Neural progenitor cell (in vitro differentiated cells): ENCODE measurements around the gene IQCE. TPM values are rescaled to one million over a fixed set of nuclear protein-coding genes. Genes with fewer than 3 reads are reported as not detected.
"Not testable (repeated sequence)": the region's sequence is repeated elsewhere in the genome, so short reads cannot be mapped to it uniquely, and the experiment has no call there.

Experiments
- DNase-seq: peaks from one replicate; pipeline ENCODE4 v3.0.0-alpha.2; 2016; ENCODE audit warnings: low spot score
- H2AFZ ChIP-seq: fragments of 200-600 bp; sonication (generic); replicated peaks from 2 replicates; pipeline ENCODE4 v1.6.1; 2016; ENCODE audit warnings: antibody characterized with exemption
- H3F3A ChIP-seq: fragments of 200-600 bp; sonication (generic); 2 replicates; pipeline ENCODE4 v1.6.1; 2016; ENCODE audit warnings: antibody characterized with exemption, low read depth
- H3K27ac ChIP-seq: fragments of 200-600 bp; sonication (generic); 2 replicates; pipeline ENCODE4 v1.5.1; 2016; ENCODE audit warnings: mild to moderate bottlenecking
- H3K27me3 ChIP-seq: fragments of 200-600 bp; sonication (generic); 2 replicates; pipeline ENCODE4 v1.6.1; 2016; ENCODE audit warnings: mild to moderate bottlenecking, moderate library complexity
- H3K36me3 ChIP-seq: fragments of 200-600 bp; sonication (generic); 2 replicates; pipeline ENCODE4 v1.5.1; 2016
- H3K4me1 ChIP-seq: fragments of 200-600 bp; sonication (generic); 2 replicates; pipeline ENCODE4 v1.6.1; 2016; ENCODE audit warnings: mixed run types
- H3K4me2 ChIP-seq: fragments of 200-600 bp; sonication (generic); 2 replicates; pipeline ENCODE4 v1.6.1; 2016
- H3K4me3 ChIP-seq: fragments of 200-600 bp; sonication (generic); 2 replicates; pipeline ENCODE4 v1.5.1; 2016
- H3K79me2 ChIP-seq: fragments of 200-600 bp; sonication (generic); 2 replicates; pipeline ENCODE4 v1.6.1; 2016; ENCODE audit warnings: low read depth
- H3K9ac ChIP-seq: fragments of 200-600 bp; sonication (generic); 2 replicates; pipeline ENCODE4 v1.6.1; 2016
- H3K9me3 ChIP-seq: fragments of 200-600 bp; sonication (generic); 2 replicates; pipeline ENCODE4 v1.5.1; 2016; ENCODE audit warnings: low read depth
- H4K20me1 ChIP-seq: fragments of 200-600 bp; sonication (generic); 2 replicates; pipeline ENCODE4 v1.6.1; 2016; ENCODE audit warnings: low read depth
- H3K27ac Mint-ChIP-seq: 3 replicates; pipeline ENCODE4 v1.8.0; 2021; ENCODE audit warnings: mixed read lengths
- H3K27me3 Mint-ChIP-seq: 2 replicates; pipeline ENCODE4 v1.8.0; 2022; ENCODE audit warnings: low read depth, mild to moderate bottlenecking, inconsistent platforms, moderate library complexity, mixed read lengths; ENCODE audit not compliant: insufficient read depth
- H3K36me3 Mint-ChIP-seq: 3 replicates; pipeline ENCODE4 v1.8.0; 2021; ENCODE audit warnings: mixed read lengths
- H3K4me1 Mint-ChIP-seq: 3 replicates; pipeline ENCODE4 v1.8.0; 2021; ENCODE audit warnings: mixed read lengths
- H3K4me3 Mint-ChIP-seq: 3 replicates; pipeline ENCODE4 v1.8.0; 2021; ENCODE audit warnings: mild to moderate bottlenecking, moderate library complexity, mixed read lengths
- H3K9me3 Mint-ChIP-seq: 3 replicates; pipeline ENCODE4 v1.8.0; 2020; ENCODE audit warnings: mixed read lengths
- CTCF ChIP-seq: fragments of 200-600 bp; sonication (generic); IDR thresholded peaks from 2 replicates; pipeline ENCODE4 v1.5.1; 2017; ENCODE audit warnings: antibody characterized with exemption, mild to moderate bottlenecking
- EZH2 ChIP-seq: fragments of 200-600 bp; sonication (generic); IDR thresholded peaks from 2 replicates; pipeline ENCODE4 v1.6.1; 2017; ENCODE audit warnings: antibody characterized with exemption, mild to moderate bottlenecking, moderate library complexity
- EZH2phosphoT487 ChIP-seq: fragments of 200-600 bp; sonication (generic); IDR thresholded peaks from 2 replicates; pipeline ENCODE4 v1.6.1; 2017; ENCODE audit warnings: antibody characterized with exemption
- total RNA-seq: library from RNA; depleted of rRNA; stranded (reverse); fragments of >200 nt; gene quantifications from 2 replicates; pipeline ENCODE4 v1.2.3, GENCODE V29; 2015; ENCODE audit warnings: low replicate concordance

The IQCE gene
- total RNA-seq, 1 donor from 2014 or later = 4.6 TPM

GRCh38 chr7:2534214-2534613 is 24.6 kb upstream of the IQCE start:
- not testable (repeated sequence) for DNase-seq, H3K4me3 Mint-ChIP-seq, H3K79me2 ChIP-seq, H3K27me3 Mint-ChIP-seq, H3K4me3 ChIP-seq, H3K9ac ChIP-seq, H3K27ac ChIP-seq, H3K9me3 Mint-ChIP-seq, H3K36me3 Mint-ChIP-seq, H3K4me2 ChIP-seq, H3K4me1 ChIP-seq, H2AFZ ChIP-seq, H3K27ac Mint-ChIP-seq, H3K9me3 ChIP-seq, H3K27me3 ChIP-seq, H3K36me3 ChIP-seq
- peaks cover 18% of the 10 kb centered on the region for H3K4me1 Mint-ChIP-seq
- Histone ChIP-seq H4K20me1 (peaks cover 20% of the 10 kb centered on the region), H3F3A (peaks cover 24% of the 10 kb centered on the region)

GRCh38 chr7:2535872-2536627 is 22.7 kb upstream of the IQCE start:
- peaks cover 11% of the 10 kb centered on the region for H3K4me1 Mint-ChIP-seq
- H3K9me3 Mint-ChIP-seq, H3K27me3 ChIP-seq, H3K79me2 ChIP-seq, H3K4me3 Mint-ChIP-seq, H3K27ac Mint-ChIP-seq, H3K4me1 ChIP-seq, H3F3A ChIP-seq, H2AFZ ChIP-seq, H3K9me3 ChIP-seq, H4K20me1 ChIP-seq, H3K36me3 ChIP-seq, H3K4me2 ChIP-seq, H3K27ac ChIP-seq, H3K27me3 Mint-ChIP-seq, H3K36me3 Mint-ChIP-seq, DNase-seq, H3K4me3 ChIP-seq, H3K9ac ChIP-seq: not testable (repeated sequence)

GRCh38 chr7:2537981-2538851 is 20.6 kb upstream of the IQCE start:
- H3K79me2 ChIP-seq = no peaks in the 10 kb centered on the region
- no peaks in the 10 kb centered on the region for H4K20me1 ChIP-seq
- H2AFZ ChIP-seq = no peak overlapping the region
- H3K4me1 ChIP-seq = no peaks in the 10 kb centered on the region
- Mint-ChIP-seq H3K27me3 (peaks cover 6% of the 10 kb centered on the region), H3K36me3 (peaks cover 3% of the 10 kb centered on the region), H3K9me3 (no peaks in the 10 kb centered on the region), H3K27ac (no peak overlapping the region), H3K4me1 (peaks cover 2% of the 10 kb centered on the region), H3K4me3 (no peak overlapping the region)
- H3K4me2 ChIP-seq = no peak overlapping the region
- no peak overlapping the region for H3K4me3 ChIP-seq
- H3K27ac ChIP-seq = peak overlapping the region; percentile 58
- H3K9ac ChIP-seq = no peak overlapping the region
- no peaks in the 10 kb centered on the region for H3K36me3 ChIP-seq
- no peaks in the 10 kb centered on the region for H3F3A ChIP-seq
- no peaks in the 10 kb centered on the region for H3K9me3 ChIP-seq
- H3K27me3 ChIP-seq = no peaks in the 10 kb centered on the region
- no peak for TF ChIP-seq EZH2
- no peak for TF ChIP-seq EZH2phosphoT487
- no peak for TF ChIP-seq CTCF
- DNase-seq = peak; percentile 5

GRCh38 chr7:2539031-2539911 is 19.5 kb upstream of the IQCE start:
- no peak overlapping the region for H3K27ac ChIP-seq
- H3K36me3 ChIP-seq = no peaks in the 10 kb centered on the region
- no peak overlapping the region for H3K4me3 Mint-ChIP-seq
- H3K4me2 ChIP-seq = no peak overlapping the region
- no peak for TF ChIP-seq CTCF
- TF ChIP-seq EZH2phosphoT487 = no peak
- no peak for TF ChIP-seq EZH2
- H3K4me3 ChIP-seq = no peak overlapping the region
- peaks cover 3% of the 10 kb centered on the region for H3K36me3 Mint-ChIP-seq
- no peak overlapping the region for H2AFZ ChIP-seq
- no peaks in the 10 kb centered on the region for H3K9me3 Mint-ChIP-seq
- no peak overlapping the region for H3K9ac ChIP-seq
- H3K4me1 Mint-ChIP-seq = no peaks in the 10 kb centered on the region
- H3K4me1 ChIP-seq = no peaks in the 10 kb centered on the region
- no peak for DNase-seq
- peaks cover 10% of the 10 kb centered on the region for H3K27me3 Mint-ChIP-seq
- H3K27ac Mint-ChIP-seq = no peak overlapping the region
- H3K9me3 ChIP-seq = no peaks in the 10 kb centered on the region
- H4K20me1 ChIP-seq = no peaks in the 10 kb centered on the region
- H3K79me2 ChIP-seq = no peaks in the 10 kb centered on the region
- no peaks in the 10 kb centered on the region for H3K27me3 ChIP-seq
- no peaks in the 10 kb centered on the region for H3F3A ChIP-seq
